ENCODE measurements around the gene RABL2B. TPM values are rescaled to one million over a fixed set of nuclear protein-coding genes. Genes with fewer than 3 reads are reported as not detected.

RABL2B gene
- total and polyA plus RNA-seq, 2 experiments from 2014 or later = 13.0 to 37.0 TPM

GRCh38 chr22:50721257-50721844 lies 62.1 kb downstream of the RABL2B start:
- H3K4me1 ChIP-seq (ENCODE audit: low read depth) = no peaks in the 10 kb centered on the region
- no peaks in the 10 kb centered on the region for H3K36me3 ChIP-seq
- no peaks in the 10 kb centered on the region for H3K9me3 ChIP-seq (ENCODE audit: low read depth)
- no peak overlapping the region for H3K27ac ChIP-seq
- H3K27me3 ChIP-seq = peaks cover 56% of the 10 kb centered on the region
- DNase-seq (ENCODE audit: low read depth in 1 of 2, low spot score in 1 of 2) = no peak
- no peak for TF ChIP-seq CTCF (IDR thresholded peaks at IDR 0.05; ENCODE audit: low read depth, low read length)
- no peak overlapping the region for H3K4me3 ChIP-seq

GRCh38 chr22:50720301-50721256 lies 62.9 kb downstream of the RABL2B start:
- Histone ChIP-seq H3K4me1 (ENCODE audit: low read depth) (no peaks in the 10 kb centered on the region), H3K36me3 (no peaks in the 10 kb centered on the region), H3K4me3 (peak overlapping the region; percentile 13), H3K27ac (no peak overlapping the region), H3K9me3 (ENCODE audit: low read depth) (no peaks in the 10 kb centered on the region), H3K27me3 (peaks cover 56% of the 10 kb centered on the region)
- DNase-seq (ENCODE audit: low read depth in 1 of 2, low spot score in 1 of 2) = peak; percentile 16 to 29
- TF ChIP-seq CTCF (IDR thresholded peaks at IDR 0.05; ENCODE audit: low read depth, low read length) = no peak

- Histone ChIP-seq H3K4me3 (peak overlapping the region; percentile 13), H3K9me3 (ENCODE audit: low read depth) (no peaks in the 10 kb centered on the region), H3K27me3 (peaks cover 56% of the 10 kb centered on the region), H3K27ac (no peak overlapping the region), H3K4me1 (ENCODE audit: low read depth) (no peaks in the 10 kb centered on the region), H3K36me3 (no peaks in the 10 kb centered on the region)
- TF ChIP-seq CTCF (IDR thresholded peaks at IDR 0.05; ENCODE audit: low read depth, low read length) = no peak
- peak in 1 of 2 donors; percentile 19 for DNase-seq (ENCODE audit: low read depth in 1 of 2, low spot score in 1 of 2)
These were observed 63.6 kb downstream of the RABL2B start for GRCh38 chr22:50719814-50720300.

GRCh38 chr22:50718352-50718709 lies 65.1 kb downstream of the RABL2B start:
- no peaks in the 10 kb centered on the region for H3K9me3 ChIP-seq (ENCODE audit: low read depth)
- peaks cover 56% of the 10 kb centered on the region for H3K27me3 ChIP-seq
- no peaks in the 10 kb centered on the region for H3K4me1 ChIP-seq (ENCODE audit: low read depth)
- no peak for TF ChIP-seq CTCF (IDR thresholded peaks at IDR 0.05; ENCODE audit: low read depth, low read length)
- no peak overlapping the region for H3K4me3 ChIP-seq
- no peak overlapping the region for H3K27ac ChIP-seq
- no peak for DNase-seq (ENCODE audit: low read depth in 1 of 2, low spot score in 1 of 2)
- H3K36me3 ChIP-seq = no peaks in the 10 kb centered on the region

- Histone ChIP-seq H3K4me1 (ENCODE audit: low read depth) (no peaks in the 10 kb centered on the region), H3K4me3 (no peak overlapping the region), H3K36me3 (no peaks in the 10 kb centered on the region), H3K27me3 (peaks cover 56% of the 10 kb centered on the region), H3K9me3 (ENCODE audit: low read depth) (no peaks in the 10 kb centered on the region), H3K27ac (no peak overlapping the region)
- TF ChIP-seq CTCF (IDR thresholded peaks at IDR 0.05; ENCODE audit: low read depth, low read length) = no peak
- no peak for DNase-seq (ENCODE audit: low read depth in 1 of 2, low spot score in 1 of 2)
These were observed 65.6 kb downstream of the RABL2B start for GRCh38 chr22:50717709-50718351.

Other genes starting within 250 kb of the RABL2B start
- 0.07 and 0.18 TPM in 2 replicates for gene KLHDC7B, start 237.7 kb downstream of the RABL2B start, total RNA-seq
- 0.45 TPM in 1 of 2 replicates, not detected in the other for gene KLHDC7B, start 237.7 kb downstream of the RABL2B start, polyA plus RNA-seq
- gene SYCE3, start 220.7 kb downstream of the RABL2B start, total RNA-seq = not detected in 2 replicates
- 3.8 TPM in 1 of 2 replicates, not detected in the other for gene SYCE3, start 220.7 kb downstream of the RABL2B start, polyA plus RNA-seq
- 25.7 and 39.1 TPM in 2 replicates for gene CPT1B, start 205.2 kb downstream of the RABL2B start, total RNA-seq
- 53.1 and 58.7 TPM in 2 replicates for gene CPT1B, start 205.2 kb downstream of the RABL2B start, polyA plus RNA-seq
- 54.6 and 73.4 TPM in 2 replicates for gene CHKB, start 200.8 kb downstream of the RABL2B start, total RNA-seq
- 100 and 134 TPM in 2 replicates for gene CHKB, start 200.8 kb downstream of the RABL2B start, polyA plus RNA-seq
- 1.7 and 2.4 TPM in 2 replicates for gene MAPK8IP2, start 182.8 kb downstream of the RABL2B start, total RNA-seq
- gene MAPK8IP2, start 182.8 kb downstream of the RABL2B start, polyA plus RNA-seq = 0.35 and 0.42 TPM in 2 replicates
- 53.1 and 58.1 TPM in 2 replicates for gene ARSA, start 155.5 kb downstream of the RABL2B start, total RNA-seq
- gene ARSA, start 155.5 kb downstream of the RABL2B start, polyA plus RNA-seq = 16.4 and 16.8 TPM in 2 replicates
- gene SHANK3, start 110.8 kb downstream of the RABL2B start, total RNA-seq = 10.9 and 14.4 TPM in 2 replicates
- gene SHANK3, start 110.8 kb downstream of the RABL2B start, polyA plus RNA-seq = 3.3 and 4.1 TPM in 2 replicates
- gene ACR, start 45.4 kb downstream of the RABL2B start, total RNA-seq = 0.07 and 0.77 TPM in 2 replicates
- not detected in 2 replicates for gene ACR, start 45.4 kb downstream of the RABL2B start, polyA plus RNA-seq